Measurements from ENCODE around the gene EML4.
"Not testable (repeated sequence)": the region's sequence is repeated elsewhere in the genome, so short reads cannot be mapped to it uniquely, and the experiment has no call there.

Gene EML4

DNA sequence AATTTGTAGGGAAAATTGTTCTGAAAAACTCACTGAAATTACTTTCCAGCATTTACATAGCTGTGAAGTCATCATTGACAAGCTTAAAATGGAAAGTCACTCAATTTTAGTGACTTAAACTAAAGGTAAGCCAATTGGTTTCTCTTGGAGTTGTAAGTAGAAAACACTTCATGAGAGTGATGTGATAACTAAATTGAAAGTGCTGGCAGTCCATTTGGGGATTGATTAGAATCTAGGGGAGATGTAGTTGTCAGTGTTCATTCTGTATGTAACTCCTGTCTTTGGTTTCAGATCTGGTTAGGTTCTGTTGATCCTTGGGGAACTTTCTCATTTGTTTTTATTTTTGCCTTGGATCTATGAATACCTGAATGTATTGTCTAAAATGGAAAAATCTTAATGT, 138.0 kb downstream of the EML4 start:
- DNase-seq (ENCODE audit: low spot score), result no peak

DNA sequence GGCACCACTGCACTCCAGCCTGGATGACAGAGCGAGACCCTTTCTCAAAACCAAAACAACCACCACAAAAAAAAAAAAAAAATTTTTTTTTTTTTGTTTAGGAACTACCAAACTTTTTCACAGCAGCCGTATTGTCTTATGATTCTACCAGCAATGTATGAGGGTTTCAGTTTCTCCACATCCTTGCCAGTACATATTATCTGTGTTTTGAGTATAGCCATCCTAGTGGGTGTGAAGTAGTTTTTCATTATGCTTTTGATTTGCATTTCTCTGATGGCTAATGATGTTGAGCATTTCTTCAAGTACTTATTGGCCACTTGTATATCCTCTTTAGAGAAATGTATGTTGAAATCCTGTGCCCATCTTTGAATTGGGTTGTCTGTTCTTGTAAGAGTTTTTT, 140.2 kb downstream of the EML4 start:
- no peak for DNase-seq (ENCODE audit: low spot score)

DNA sequence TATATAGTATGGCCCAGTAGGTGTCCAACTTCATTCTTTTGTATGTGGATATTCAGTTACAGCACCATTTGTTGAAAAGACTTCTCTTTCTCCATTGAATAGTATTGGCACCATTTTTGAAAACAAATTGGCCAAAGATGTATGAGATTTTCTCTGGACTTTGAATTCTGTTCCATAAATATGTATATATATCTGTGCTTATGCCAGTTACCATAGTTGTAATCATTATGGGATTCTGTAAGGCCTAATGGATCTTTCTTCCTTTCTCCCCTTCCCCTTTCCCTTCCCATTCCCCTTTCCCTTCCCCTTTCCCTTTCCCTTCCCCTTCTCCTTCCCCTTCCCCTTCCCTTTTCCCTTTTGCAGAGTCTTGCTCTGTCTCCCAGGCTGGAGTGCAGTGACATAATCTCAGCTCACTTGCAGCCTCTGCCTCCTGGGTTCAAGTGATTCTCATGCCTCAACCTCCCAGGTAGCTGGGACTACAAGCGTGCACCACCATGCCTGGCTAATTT, 140.9 kb downstream of the EML4 start:
- DNase-seq (ENCODE audit: low spot score), result no peak

DNA sequence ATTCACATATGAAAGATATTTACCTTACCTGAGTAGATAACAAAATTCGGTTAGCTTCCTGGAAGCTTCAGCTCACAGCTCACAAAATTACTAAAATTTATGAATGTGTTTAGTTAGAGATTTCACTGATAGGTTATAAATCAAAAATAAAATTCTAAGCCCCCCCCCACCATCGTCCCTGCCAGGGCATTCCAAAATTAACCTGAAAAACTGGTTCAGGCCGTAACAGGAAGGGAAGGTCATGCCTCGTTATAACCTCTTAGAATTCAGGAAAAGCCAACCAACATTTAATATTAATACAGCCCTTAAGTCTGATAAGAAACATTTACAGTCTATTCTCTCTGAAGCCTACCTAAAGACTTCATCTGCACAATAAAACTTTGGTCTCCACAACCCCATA, 143.0 kb downstream of the EML4 start:
- DNase-seq (ENCODE audit: low spot score), result no peak

DNA sequence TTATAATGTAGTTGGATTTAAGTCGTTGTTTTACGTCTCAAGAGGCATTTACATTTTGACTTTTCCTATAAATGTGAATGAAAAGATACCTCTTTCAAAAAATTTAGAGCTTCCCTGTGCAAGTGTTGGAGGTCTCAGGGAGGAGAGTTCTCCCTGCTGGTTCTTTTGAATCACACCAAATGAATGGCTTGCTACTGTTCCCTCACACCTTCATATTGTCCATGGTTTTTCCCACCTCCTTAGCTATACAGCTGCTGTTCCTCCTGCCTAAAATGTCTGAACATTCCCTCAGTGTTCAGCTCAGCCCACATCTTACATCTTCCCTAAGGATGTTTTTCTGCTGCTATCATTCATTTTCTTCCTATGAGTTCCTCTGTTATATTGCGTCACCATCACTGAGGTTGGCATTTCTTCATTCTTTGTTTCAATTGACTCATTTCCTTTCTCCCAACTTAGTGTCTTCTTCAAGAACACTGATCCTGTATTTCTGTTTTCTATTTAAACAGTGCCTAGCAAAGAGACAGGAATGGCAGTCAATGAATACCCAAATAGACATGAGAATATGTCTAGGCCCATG, 145.8 kb downstream of the EML4 start:
- DNase-seq (ENCODE audit: low spot score), result no peak

DNA sequence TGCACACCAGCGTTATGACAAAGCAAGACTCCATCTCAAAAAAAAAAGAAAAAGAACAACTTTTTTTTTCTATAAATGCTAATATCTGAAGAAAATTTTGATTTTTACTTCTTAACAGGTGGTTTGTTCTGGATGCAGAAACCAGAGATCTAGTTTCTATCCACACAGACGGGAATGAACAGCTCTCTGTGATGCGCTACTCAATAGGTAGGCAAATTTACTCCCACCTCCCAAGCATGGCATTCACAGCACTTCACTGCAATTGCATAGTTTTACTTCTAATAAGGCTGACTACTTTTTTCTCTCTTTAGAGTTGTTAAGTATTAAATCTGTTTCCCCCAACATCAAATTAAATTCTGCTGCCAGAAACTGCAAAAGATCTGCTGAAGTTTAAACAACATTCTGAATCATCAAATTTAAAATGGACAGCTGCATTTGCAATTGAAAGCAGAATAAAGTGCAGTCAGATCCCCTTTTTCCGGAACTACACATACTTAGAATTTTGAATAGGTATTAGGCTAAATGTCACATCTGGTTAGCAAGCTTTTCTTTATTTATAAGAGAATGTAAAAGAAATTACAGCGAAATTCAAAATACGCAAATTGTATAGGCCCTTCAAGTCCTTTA, 146.8 kb downstream of the EML4 start:
- no peak for DNase-seq (ENCODE audit: low spot score)

DNA sequence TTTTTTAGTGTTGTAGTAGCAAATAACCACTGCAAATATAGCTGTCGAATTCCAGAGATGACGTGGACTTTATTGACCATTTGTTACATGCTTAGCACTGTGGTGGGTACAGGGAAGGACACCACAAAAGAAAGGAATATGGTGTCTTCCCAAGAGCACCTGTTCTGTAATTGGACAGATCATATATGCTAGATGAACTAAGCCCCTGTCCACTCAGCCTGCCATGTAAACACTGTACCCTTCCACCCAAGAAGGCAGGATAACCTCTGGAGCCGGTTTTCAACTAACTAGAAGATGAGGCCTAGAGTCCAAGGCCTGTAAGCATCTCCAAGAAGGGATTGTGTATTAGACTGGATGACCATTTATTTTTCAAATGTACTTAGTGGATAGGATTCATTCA, 147.8 kb downstream of the EML4 start:
- no peak for DNase-seq (ENCODE audit: low spot score)

DNA sequence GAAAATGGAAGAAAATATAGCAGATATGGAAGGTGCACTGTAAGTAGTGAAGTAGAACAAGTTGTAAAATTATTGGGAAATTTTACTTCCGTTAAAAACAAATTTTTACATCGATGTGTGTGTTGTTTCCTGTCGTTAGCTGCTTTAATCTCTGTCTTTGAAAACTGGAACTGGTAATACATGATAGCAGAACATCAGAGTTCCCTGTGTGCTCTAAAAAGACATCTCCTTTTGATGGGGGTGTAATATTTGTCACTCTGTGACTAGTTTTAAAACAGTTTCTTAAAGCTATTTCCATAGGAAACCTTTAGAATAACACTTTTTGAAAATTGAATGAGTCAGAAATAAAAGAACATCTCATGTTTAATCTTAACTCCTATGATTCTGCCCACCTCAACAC, 148.3 kb downstream of the EML4 start:
- no peak for DNase-seq (ENCODE audit: low spot score)

DNA sequence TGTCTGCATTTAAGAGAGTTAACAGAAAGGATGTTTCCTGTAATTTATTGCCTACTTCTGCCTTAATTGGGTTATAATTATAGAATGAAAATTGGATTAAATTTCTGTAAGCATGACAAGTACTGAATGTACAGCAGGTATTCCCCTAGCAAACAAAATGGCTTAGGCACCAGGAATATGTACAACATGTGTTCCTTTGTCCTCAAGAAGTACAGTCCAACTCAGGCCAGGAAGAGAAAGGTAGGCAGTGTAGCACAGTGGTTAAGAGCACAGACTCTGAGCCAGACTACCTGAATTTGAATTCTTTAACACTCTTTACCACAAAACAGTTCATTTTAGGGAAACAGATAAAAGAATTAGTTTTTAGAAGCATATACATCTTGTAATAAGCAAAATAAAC, 148.8 kb downstream of the EML4 start:
- DNase-seq (ENCODE audit: low spot score), result no peak

DNA sequence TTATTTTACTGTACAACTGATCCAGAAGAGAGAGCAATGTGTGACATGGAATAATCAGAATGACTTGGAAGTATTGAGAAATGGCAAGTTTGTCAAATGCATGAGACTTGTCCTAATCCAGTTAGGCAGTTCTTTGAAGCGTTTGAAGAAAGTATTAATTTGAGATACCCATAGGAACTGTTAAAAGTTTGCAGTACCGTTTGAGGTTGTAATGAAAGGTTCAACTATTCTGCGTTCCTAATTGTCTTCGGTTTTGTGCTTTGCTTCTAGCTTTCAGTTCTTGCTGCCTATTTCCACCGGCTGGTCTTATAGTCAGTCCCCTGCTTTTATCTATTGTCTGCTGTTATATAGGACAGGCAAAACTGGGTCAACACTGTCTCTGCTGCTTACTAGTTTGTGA, 150.1 kb downstream of the EML4 start:
- DNase-seq (ENCODE audit: low spot score), result no peak

DNA sequence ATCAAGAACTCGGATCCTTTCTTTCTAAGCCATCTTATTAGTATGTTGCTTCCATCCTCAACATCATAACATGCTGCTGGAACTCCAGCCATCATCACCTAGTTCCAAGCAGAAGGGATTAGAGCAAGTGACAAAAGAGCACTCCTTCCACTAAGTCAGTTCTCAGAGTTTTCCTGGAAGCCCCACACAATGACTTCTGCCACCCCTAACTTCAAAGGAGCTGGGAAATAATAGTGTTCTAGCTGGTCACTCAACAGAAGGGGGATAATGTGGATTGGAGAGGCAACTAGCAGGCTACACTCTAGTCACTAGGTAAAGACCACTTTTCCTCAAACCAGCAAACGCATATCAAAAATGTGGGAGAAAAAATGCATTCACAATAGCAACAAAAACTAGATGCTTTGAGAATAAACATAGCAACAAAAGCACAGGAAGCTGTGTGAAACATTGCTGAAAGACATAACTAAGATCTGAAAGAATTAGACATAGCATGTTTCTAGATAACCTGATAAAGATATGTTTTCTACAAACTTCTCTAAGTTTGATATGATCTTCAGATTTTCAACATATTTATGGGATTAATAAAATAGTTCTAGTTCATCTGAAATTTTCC, 152.4 kb downstream of the EML4 start:
- DNase-seq (ENCODE audit: low spot score), result no peak

DNA sequence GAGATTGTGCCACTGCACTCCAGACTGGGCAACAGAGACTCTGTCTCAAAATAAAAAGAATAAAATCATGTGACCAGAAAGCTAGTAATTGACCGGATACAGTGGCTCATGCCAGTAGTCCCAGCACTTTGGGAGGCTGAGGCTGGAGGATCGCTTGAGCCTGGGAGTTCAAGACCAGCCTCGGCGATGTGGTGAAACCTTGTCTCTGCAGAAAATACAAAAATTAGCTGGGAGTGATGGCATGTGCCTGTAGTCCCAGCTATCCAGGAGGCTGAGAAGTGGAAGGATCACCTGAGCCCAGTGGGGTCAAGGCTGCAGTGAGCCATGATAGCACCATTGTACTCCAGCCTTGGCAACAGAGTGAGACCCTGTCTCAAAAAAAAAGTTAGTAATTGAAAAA, 155.1 kb downstream of the EML4 start:
- no peak for DNase-seq (ENCODE audit: low spot score)

DNA sequence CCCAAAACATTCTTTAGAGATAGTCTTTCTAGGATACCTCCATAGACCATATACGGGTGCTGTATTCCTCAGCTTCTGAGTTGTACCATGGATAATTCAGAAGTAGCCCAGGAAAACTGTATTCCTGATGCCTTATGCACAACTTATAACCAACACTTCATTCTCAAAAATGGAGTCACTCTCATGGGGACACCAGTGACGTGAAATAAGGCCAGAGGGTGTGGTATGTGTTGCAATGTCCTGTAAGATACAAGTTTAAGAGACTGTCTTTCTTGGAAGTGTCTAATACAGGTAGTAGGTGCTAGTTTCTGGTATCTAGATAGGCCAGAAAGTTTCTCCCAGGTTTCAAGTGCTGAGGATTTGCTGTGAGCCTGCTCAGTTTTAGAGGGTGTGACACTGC, 155.8 kb downstream of the EML4 start:
- DNase-seq (ENCODE audit: low spot score), result no peak

DNA sequence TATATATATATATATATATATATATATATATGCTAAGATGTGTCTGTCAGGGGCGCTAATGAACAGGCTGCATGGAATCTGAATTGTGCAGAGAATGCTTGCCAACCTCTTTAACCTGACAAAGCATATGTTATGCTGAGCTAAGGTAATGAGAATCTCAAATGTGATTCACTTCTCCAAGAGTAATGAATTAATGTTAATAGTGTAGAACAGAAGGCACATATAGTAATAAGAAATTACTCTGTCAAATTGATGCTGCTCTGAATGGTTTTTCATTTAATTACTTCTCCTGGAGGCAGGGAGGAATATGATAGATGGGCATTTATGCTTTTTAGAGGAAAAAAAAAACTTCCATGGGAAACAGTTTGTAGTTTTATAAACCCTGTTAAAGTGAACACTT, 156.5 kb downstream of the EML4 start:
- DNase-seq (ENCODE audit: low spot score), result no peak

DNA sequence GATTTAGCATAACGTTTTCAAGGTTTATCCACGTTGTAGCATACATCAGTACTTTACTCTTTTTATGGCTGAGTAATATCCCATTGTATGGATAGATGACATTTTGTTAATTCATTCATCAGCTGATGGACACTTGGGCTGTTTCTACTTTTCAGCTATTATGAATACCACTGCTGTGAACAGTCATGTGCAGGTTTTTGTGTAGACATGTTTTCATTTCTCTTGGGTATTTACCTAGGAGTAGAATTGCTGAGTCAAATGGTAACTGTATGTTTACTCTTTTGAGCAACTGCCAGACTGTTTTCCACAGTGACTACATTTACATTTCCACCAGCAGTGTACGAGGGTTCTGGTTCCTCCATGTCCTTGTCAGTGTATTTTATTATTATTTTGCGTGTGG, 158.0 kb downstream of the EML4 start:
- no peak for DNase-seq (ENCODE audit: low spot score)

DNA sequence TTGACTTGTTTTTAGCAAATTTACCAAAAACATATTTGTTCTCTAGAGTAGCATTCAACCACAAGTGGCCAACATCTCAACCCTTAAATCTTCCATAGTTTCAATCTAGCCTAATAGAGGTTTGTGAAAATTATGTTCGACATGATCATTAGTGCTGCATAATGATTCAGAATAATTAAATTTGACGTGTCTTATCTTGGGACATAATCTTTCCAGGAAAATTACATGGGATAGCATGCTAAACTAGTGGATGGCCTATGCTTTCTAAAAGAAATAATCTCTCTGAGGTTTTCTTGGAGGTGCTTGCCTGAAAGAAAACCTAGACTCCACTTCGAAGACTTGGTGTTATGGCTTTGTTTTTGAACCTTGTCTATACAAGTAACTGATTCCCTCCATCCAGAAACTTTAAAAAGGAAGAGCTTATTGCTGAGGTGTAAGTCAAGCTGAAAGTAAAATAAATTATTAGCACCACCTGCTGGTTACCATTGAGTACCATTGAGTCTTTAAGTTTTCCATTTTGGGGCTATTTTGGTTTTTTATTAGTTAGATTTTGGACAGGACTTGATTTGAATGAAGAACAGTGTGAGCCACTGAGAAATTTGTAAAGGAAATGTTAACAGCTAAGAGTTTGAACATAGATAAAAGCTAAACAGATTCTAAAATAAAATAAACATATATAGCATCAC, 159.1 kb downstream of the EML4 start:
- peak; percentile 37 for DNase-seq (ENCODE audit: low spot score)

DNA sequence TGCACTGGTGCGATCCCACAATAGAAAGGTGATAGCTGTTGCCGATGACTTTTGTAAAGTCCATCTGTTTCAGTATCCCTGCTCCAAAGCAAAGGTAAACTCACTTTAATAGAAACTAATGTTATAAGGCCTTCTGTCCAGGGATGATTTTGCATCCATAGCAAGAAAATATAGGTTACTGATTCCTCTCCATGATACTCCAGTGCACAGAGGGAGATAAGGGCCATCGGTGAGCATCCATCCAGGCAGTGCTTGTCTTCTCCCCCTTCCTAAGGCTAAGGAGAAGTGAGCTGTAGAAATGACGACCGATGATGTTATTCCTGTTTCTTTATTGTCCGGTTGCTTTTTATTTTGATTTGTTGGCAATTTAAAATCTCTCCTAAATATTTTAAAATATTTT, 159.8 kb downstream of the EML4 start:
- no peak for DNase-seq (ENCODE audit: low spot score)

DNA sequence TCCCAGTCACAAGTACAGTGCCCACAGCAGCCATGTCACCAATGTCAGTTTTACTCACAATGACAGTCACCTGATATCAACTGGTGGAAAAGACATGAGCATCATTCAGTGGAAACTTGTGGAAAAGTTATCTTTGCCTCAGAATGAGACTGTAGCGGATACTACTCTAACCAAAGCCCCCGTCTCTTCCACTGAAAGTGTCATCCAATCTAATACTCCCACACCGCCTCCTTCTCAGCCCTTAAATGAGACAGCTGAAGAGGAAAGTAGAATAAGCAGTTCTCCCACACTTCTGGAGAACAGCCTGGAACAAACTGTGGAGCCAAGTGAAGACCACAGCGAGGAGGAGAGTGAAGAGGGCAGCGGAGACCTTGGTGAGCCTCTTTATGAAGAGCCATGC, 160.6 kb downstream of the EML4 start:
- DNase-seq (ENCODE audit: low spot score), result no peak

DNA sequence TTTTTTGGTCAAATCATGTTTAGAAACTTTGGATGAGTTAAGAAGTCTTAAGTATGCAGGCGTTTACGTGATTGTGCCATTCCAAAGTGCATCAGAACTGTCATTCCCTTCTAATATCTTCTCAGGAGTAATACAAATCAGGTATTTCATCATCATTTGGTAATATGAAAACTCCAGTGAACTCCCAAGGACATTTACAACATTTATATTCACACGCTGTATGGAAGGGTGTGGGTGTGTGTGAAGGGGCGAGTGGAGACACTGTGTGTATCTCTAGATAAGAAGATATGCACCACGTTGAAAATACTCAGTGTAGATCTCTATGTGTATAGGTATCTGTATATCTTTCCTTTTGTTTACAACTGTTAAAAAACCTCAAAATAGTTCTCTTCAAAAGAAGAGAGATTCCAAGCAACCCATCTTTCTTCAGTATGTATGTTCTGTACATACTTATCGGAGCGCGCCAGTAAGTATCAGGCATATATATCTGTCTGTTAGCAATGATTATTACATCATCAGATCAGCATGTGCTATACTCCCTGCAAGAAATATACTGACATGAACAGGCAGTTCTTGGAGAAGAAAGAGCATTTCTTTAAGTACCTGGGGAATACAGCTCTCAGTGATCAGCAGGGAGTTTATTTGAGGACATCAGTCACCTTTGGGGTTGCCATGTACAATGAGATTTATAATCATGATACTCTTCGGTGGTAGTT, 162.6 kb downstream of the EML4 start:
- no peak for DNase-seq (ENCODE audit: low spot score)

DNA sequence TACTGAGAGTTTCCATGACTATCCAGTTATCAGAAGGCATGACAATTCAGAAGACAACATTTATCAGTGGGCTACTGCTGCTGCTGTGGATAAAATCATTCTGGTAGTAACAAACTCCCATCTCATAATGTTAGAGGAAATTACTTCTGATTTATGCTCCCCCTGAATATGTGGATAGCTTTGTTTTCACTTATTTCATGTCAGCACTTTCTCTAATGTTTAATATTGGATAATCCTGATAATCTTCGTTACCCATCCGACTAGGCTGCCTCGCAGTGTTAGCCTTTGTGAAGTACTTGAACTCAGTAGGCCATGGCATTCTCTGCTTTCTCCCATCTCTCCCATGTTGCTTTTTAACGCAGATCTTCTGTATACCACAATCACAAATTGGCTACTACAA, 163.4 kb downstream of the EML4 start:
- DNase-seq (ENCODE audit: low spot score), result no peak

DNA sequence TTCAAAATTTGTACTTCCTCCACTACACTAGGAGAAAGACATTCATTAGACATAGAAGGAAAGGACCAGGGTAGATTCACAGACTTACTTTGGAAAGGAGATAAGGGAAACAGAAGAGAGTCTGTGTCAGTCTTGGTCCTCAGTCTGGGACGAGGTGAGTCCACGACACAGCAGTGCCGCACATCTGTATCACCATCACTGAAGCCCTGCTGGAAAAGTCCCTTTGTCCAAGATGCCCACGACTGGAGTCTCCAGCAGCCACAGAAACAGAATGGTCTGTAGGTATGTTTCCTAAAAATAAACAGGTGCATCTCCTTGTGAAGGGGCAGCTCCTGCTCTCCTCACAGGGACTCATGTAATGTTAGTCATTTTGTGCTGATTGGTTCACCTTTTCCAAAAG, 164.4 kb downstream of the EML4 start:
- DNase-seq (ENCODE audit: low spot score), result no peak

DNA sequence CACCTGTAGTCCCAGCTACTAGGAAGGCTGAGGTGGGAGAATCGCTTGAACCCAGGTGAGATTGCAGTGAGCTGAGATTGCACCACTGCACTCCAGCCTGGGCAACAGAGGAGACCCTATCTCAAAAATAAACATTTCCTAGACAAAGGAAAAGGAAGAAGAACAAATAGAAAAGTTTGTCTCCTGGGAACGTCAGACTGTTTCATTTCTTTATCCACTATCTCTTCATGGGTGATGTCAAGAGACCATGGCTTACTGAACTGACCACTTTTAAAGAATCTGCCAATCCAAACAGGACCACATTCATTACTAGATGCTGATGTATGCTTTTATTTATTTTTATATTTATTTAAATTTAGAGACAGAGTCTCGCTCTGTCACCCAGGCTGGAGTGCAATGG, 165.1 kb downstream of the EML4 start:
- DNase-seq (ENCODE audit: low spot score), result no peak

DNA sequence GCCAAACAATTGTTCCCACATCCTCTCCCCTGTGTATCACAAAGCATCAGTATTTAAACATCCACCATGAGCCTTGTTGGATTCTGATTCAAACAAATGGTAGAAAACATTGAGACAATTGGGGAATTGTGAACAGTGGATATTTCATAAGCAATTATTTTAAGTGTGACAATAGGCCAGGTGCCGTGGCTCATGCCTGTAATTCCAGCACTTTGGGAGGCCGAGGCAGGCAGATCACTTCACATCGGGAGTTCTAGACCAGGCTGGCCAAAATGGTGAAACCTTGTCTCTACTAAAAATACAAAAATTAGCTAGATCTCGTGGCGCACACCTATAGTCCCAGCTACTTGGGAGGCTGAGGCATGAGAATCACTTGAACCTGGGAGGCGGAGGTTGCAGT, 165.7 kb downstream of the EML4 start:
- DNase-seq (ENCODE audit: low spot score), result not testable (repeated sequence)

All from pons (tissue), 1 donor.